ENCODE results near the gene ZNF107. TPM values are rescaled to one million over a fixed set of nuclear protein-coding genes. Genes with fewer than 3 reads are reported as not detected.
A peak's percentile ranks its signal among the peaks of the same experiment; 100 is the strongest.

ZNF107 gene
- total RNA-seq, 4 donors from 2014 or later = 0.49 to 1.6 (median 0.77) TPM

- in situ Hi-C loops (cut with MboI; ENCODE audit: low sequenced_read_pairs in 4 of 4) (loop anchor here in 2 of 4 donors (10.0 kb wide), 2 partner anchors 444 to 454 kb away; no protein-coding TSS in a partner anchor), intact Hi-C loops (cut with DNase I; ENCODE audit: low total_unique reads) (no loop called here)
- no peak overlapping the region for H3K27ac ChIP-seq
- H3K9me3 ChIP-seq = no peaks in the 10 kb centered on the region
- TF ChIP-seq CTCF (IDR thresholded peaks at IDR 0.05 in 4 of 5, conservative IDR thresholded peaks at IDR 0.05 in 1 of 5) (no peak), POLR2A (IDR thresholded peaks at IDR 0.05) (no peak)
- no peaks in the 10 kb centered on the region for H3K4me1 ChIP-seq
- ATAC-seq (no peak), DNase-seq (no peak)
- H3K4me3 ChIP-seq = no peak overlapping the region
- no peaks in the 10 kb centered on the region for H3K36me3 ChIP-seq
- no peaks in the 10 kb centered on the region for H3K27me3 ChIP-seq
Observed at GRCh38 chr7:64628721-64629120, 37.2 kb upstream of the ZNF107 start.

GRCh38 chr7:64630496-64630895 is 35.4 kb upstream of the ZNF107 start:
- no peaks in the 10 kb centered on the region for H3K27me3 ChIP-seq
- H3K36me3 ChIP-seq = no peaks in the 10 kb centered on the region
- no peak overlapping the region for H3K4me3 ChIP-seq
- in situ Hi-C loops (cut with MboI; ENCODE audit: low sequenced_read_pairs in 4 of 4) (no loop called here), intact Hi-C loops (cut with DNase I; ENCODE audit: low total_unique reads) (no loop called here)
- no peaks in the 10 kb centered on the region for H3K9me3 ChIP-seq
- H3K4me1 ChIP-seq = no peaks in the 10 kb centered on the region
- ATAC-seq (no peak), DNase-seq (no peak)
- TF ChIP-seq CTCF (IDR thresholded peaks at IDR 0.05 in 4 of 5, conservative IDR thresholded peaks at IDR 0.05 in 1 of 5) (peak in 1 of 5 experiments; percentile 26), POLR2A (IDR thresholded peaks at IDR 0.05) (no peak)
- H3K27ac ChIP-seq = no peak overlapping the region

- H3K36me3 ChIP-seq = no peaks in the 10 kb centered on the region
- no peak for ATAC-seq
- no peak overlapping the region for H3K4me3 ChIP-seq
Observed at GRCh38 chr7:64632029-64632428, 33.9 kb upstream of the ZNF107 start.

GRCh38 chr7:64633401-64633800 is 32.5 kb upstream of the ZNF107 start:
- no peak for ATAC-seq
- no peaks in the 10 kb centered on the region for H3K36me3 ChIP-seq
- no peaks in the 10 kb centered on the region for H3K27me3 ChIP-seq
- H3K27ac ChIP-seq = no peak overlapping the region
- no peaks in the 10 kb centered on the region for H3K9me3 ChIP-seq
- no peak for TF ChIP-seq CTCF (IDR thresholded peaks at IDR 0.05 in 4 of 5, conservative IDR thresholded peaks at IDR 0.05 in 1 of 5)
- no peak for TF ChIP-seq POLR2A (IDR thresholded peaks at IDR 0.05)
- no peak for DNase-seq
- no peak overlapping the region for H3K4me3 ChIP-seq
- in situ Hi-C loops (cut with MboI; ENCODE audit: low sequenced_read_pairs in 4 of 4) = no loop called here
- no peaks in the 10 kb centered on the region for H3K4me1 ChIP-seq
- intact Hi-C loops (cut with DNase I; ENCODE audit: low total_unique reads) = no loop called here

More at GRCh38 chr7:64632029-64632428, 33.9 kb upstream of the ZNF107 start:
- H3K27me3 ChIP-seq = no peaks in the 10 kb centered on the region
- in situ Hi-C loops (cut with MboI; ENCODE audit: low sequenced_read_pairs in 4 of 4) (no loop called here), intact Hi-C loops (cut with DNase I; ENCODE audit: low total_unique reads) (no loop called here)
- H3K27ac ChIP-seq = no peak overlapping the region
- DNase-seq = no peak
- TF ChIP-seq POLR2A (IDR thresholded peaks at IDR 0.05) (no peak), CTCF (IDR thresholded peaks at IDR 0.05 in 4 of 5, conservative IDR thresholded peaks at IDR 0.05 in 1 of 5) (no peak)
- H3K4me1 ChIP-seq = no peaks in the 10 kb centered on the region
- H3K9me3 ChIP-seq = no peaks in the 10 kb centered on the region

GRCh38 chr7:64634406-64635062 is 31.4 kb upstream of the ZNF107 start:
- Histone ChIP-seq H3K36me3 (no peaks in the 10 kb centered on the region), H3K27ac (no peak overlapping the region), H3K4me3 (no peak overlapping the region), H3K4me1 (no peaks in the 10 kb centered on the region), H3K27me3 (no peaks in the 10 kb centered on the region), H3K9me3 (no peaks in the 10 kb centered on the region)
- ATAC-seq = no peak
- no peak for DNase-seq
- in situ Hi-C loops (cut with MboI; ENCODE audit: low sequenced_read_pairs in 4 of 4) (no loop called here), intact Hi-C loops (cut with DNase I; ENCODE audit: low total_unique reads) (no loop called here)
- TF ChIP-seq CTCF (IDR thresholded peaks at IDR 0.05 in 4 of 5, conservative IDR thresholded peaks at IDR 0.05 in 1 of 5) (no peak), POLR2A (IDR thresholded peaks at IDR 0.05) (no peak)
